Tibial nerve (tissue), 4 donors: ENCODE data around the gene BCL7C. TPM values are rescaled to one million over a fixed set of nuclear protein-coding genes. Genes with fewer than 3 reads are reported as not detected.

Experiments
- DNase-seq, 2 donors: peaks; one replicate each; pipeline ENCODE4 v3.0.0-alpha.2; 2019; ENCODE audit warnings: low spot score in 2 of 2
- H3K27ac ChIP-seq, 4 donors: fragments of 200-600 bp; sonication (generic) in 3 of 4; one replicate each; pipeline ENCODE4 v1.5.1; 2017 to 2019; ENCODE audit warnings: mild to moderate bottlenecking in 1 of 4
- H3K27me3 ChIP-seq, 2 donors: fragments of 200-600 bp; sonication (generic) in 1 of 2; one replicate each; pipeline versions ENCODE4 v1.5.1 to v1.6.0; 2017 to 2019
- H3K36me3 ChIP-seq, 3 donors: fragments of 200-600 bp; sonication (generic); one replicate each; pipeline ENCODE4 v1.5.1; 2018 to 2019
- H3K4me1 ChIP-seq, 4 donors: fragments of 200-600 bp; sonication (generic) in 3 of 4; one replicate each; pipeline ENCODE4 v1.5.1; 2017 to 2019
- H3K4me3 ChIP-seq, 4 donors: fragments of 200-600 bp; sonication (generic) in 3 of 4; one replicate each; pipeline ENCODE4 v1.5.1; 2017 to 2019; ENCODE audit warnings: mild to moderate bottlenecking in 1 of 4, moderate library complexity in 1 of 4
- H3K9me3 ChIP-seq, 4 donors: fragments of 200-600 bp; sonication (generic) in 3 of 4; one replicate each; pipeline ENCODE4 v1.5.1; 2017 to 2019
- CTCF ChIP-seq, 5 experiments: fragments of 200-600 bp in 3 of 5; fragments of 450-650 bp in 2 of 5; sonication (generic) in 3 of 5; IDR thresholded peaks; one replicate each; pipeline ENCODE4 v1.5.1; 2016 to 2019; ENCODE audit warnings: antibody characterized with exemption in 5 of 5, mild to moderate bottlenecking in 3 of 5, moderate library complexity in 2 of 5
- EP300 ChIP-seq, 2 donors: sonication (generic); formaldehyde crosslinking; IDR thresholded peaks; one replicate each; pipeline ENCODE4 v1.6.1; 2017; ENCODE audit warnings: antibody characterized with exemption in 2 of 2, mild to moderate bottlenecking in 1 of 2
- POLR2A ChIP-seq, 2 donors: fragments of 450-650 bp; IDR thresholded peaks; one replicate each; pipeline ENCODE4 v1.6.1; 2017; ENCODE audit warnings: antibody characterized with exemption in 2 of 2, mild to moderate bottlenecking in 2 of 2, moderate library complexity in 2 of 2
- WGBS, 2 donors: methylation state at CpG; one replicate each; pipeline ENCODE4 v1.1.5; 2018; 5-methylcytosine and 5-hydroxymethylcytosine counted together
- small RNA-seq: library from RNA; depleted of rRNA; stranded (forward); fragments of <200 nt; gene quantifications from one replicate; pipeline ENCODE3, GENCODE V24; 2016
- total RNA-seq, 4 donors: library from RNA; depleted of rRNA; stranded (reverse); fragments of >200 nt; gene quantifications; one replicate each; pipeline ENCODE4 v1.1.0, GENCODE V29; 2016

The BCL7C gene
- total RNA-seq, 4 donors from 2014 or later = 42.9 to 54.0 (median 48.2) TPM

GRCh38 chr16:30840611-30841010 is 53.3 kb downstream of the BCL7C start:
- H3K9me3 ChIP-seq = no peaks in the 10 kb centered on the region
- WGBS, 2 donors = 83 to 91% methylated on average over 5 of the region's 5 CpGs
- H3K36me3 ChIP-seq = no peaks in the 10 kb centered on the region
- H3K4me3 ChIP-seq = no peak overlapping the region
- H3K27ac ChIP-seq = no peak overlapping the region
- TF ChIP-seq EP300 (IDR thresholded peaks at IDR 0.05) = no peak
- no peak for TF ChIP-seq CTCF (IDR thresholded peaks at IDR 0.05)
- no peak for TF ChIP-seq POLR2A (IDR thresholded peaks at IDR 0.05)
- H3K4me1 ChIP-seq = peaks cover 0 to 28% (median 6%) of the 10 kb centered on the region in 4 donors
- no peak for DNase-seq
- H3K27me3 ChIP-seq = no peaks in the 10 kb centered on the region

DNA sequence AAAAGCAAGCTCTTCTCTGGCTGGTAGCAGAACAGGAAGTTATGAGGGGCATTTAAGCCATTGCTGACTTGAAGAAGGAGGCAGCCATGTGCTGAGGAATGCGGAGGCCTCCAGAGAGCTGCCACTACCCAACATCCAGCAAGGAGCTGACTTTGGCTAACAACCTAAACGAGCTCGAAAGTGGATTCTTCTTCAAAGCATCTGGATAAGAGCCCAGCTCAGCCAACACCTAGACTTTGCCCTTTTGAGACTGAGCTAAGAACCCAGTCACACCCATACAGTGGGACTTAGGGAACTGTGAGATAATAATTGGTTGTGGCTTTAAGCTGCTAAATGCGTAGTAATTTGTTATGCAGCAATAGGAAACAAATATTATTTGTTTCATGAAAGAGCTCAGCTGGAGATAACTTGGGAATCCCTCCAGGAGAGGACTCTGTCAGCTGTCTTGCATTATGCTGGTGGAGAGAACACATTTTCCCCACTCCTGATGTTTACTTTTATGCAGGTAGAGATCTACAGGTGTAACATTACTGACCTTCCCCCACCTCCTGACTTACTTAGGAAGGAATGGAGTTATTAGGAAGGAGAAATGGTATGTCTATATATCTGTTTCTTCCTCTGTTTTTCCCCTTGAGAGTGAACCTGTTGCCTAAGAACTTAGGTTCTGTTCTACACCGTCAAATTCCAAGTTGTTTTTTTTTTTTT is 54.2 kb downstream of the BCL7C start:
- H3K4me1 ChIP-seq = peaks cover 0 to 19% (median 0%) of the 10 kb centered on the region in 4 donors
- H3K4me3 ChIP-seq = no peak overlapping the region
- H3K36me3 ChIP-seq = peaks cover 0 to 6% (median 0%) of the 10 kb centered on the region in 3 donors
- no peaks in the 10 kb centered on the region for H3K9me3 ChIP-seq
- no peak for DNase-seq
- no peaks in the 10 kb centered on the region for H3K27me3 ChIP-seq
- peak overlapping the region in 2 of 4 donors; percentile 15 to 34 for H3K27ac ChIP-seq
- WGBS, 2 donors = 61 to 67% methylated on average over 5 of the region's 5 CpGs
- TF ChIP-seq POLR2A (IDR thresholded peaks at IDR 0.05) (no peak), EP300 (IDR thresholded peaks at IDR 0.05) (no peak), CTCF (IDR thresholded peaks at IDR 0.05) (no peak)

- DNase-seq = no peak
- Histone ChIP-seq H3K36me3 (peaks cover 0 to 13% (median 0%) of the 10 kb centered on the region in 3 donors), H3K4me3 (no peak overlapping the region), H3K27me3 (no peaks in the 10 kb centered on the region), H3K9me3 (no peaks in the 10 kb centered on the region), H3K27ac (peak overlapping the region in 2 of 4 donors; percentile 15 to 34), H3K4me1 (peaks cover 0 to 14% (median 0%) of the 10 kb centered on the region in 4 donors)
- WGBS, 2 donors = 49 to 68% methylated on average over 3 of the region's 3 CpGs
- no peak for TF ChIP-seq CTCF (IDR thresholded peaks at IDR 0.05)
Observed at GRCh38 chr16:30838876-30839471, 54.9 kb downstream of the BCL7C start.

GRCh38 chr16:30837904-30838303 is 56.0 kb downstream of the BCL7C start:
- DNase-seq = no peak
- peaks cover 0 to 22% (median 0%) of the 10 kb centered on the region in 3 donors for H3K36me3 ChIP-seq
- H3K27me3 ChIP-seq = no peaks in the 10 kb centered on the region
- TF ChIP-seq CTCF (IDR thresholded peaks at IDR 0.05) (no peak), POLR2A (IDR thresholded peaks at IDR 0.05) (no peak), EP300 (IDR thresholded peaks at IDR 0.05) (no peak)
- no peak overlapping the region for H3K4me3 ChIP-seq
- 77 to 88% methylated on average over 1 of the region's 1 CpG for WGBS, 2 donors
- H3K9me3 ChIP-seq = no peaks in the 10 kb centered on the region
- peaks cover 0 to 14% (median 0%) of the 10 kb centered on the region in 4 donors for H3K4me1 ChIP-seq
- no peak overlapping the region for H3K27ac ChIP-seq

Small RNA genes within 50 kb of the gene (small RNA-seq; reads per million reads assigned to genes)
- gene MIR4519 (not detected), gene MIR762 (not detected)

Other genes starting within 250 kb of the BCL7C start
- 10 to 100 TPM; 37.4 to 43.7 (median 40.1) TPM for gene PRR14, start 243.1 kb downstream of the BCL7C start, total RNA-seq
- 10 to 100 TPM; 26.2 to 46.8 (median 31.7) TPM for gene FBRS, start 235.6 kb downstream of the BCL7C start, total RNA-seq
- 10 to 100 TPM; 17.2 to 42.6 (median 31.0) TPM for gene SRCAP, start 194.9 kb downstream of the BCL7C start, total RNA-seq
- gene PHKG2, start 145.7 kb downstream of the BCL7C start, total RNA-seq = 10 to 100 TPM; 29.9 to 46.2 (median 33.3) TPM
- gene CFAP119, start 132.0 kb downstream of the BCL7C start, total RNA-seq = 10 to 100 TPM in 1 of 4 donors, 1 to 10 TPM in 3; 3.7 to 12.6 (median 8.2) TPM
- gene RNF40, start 131.8 kb downstream of the BCL7C start, total RNA-seq = 100 to 1,000 TPM in 1 of 4 donors, 10 to 100 TPM in 3; 71.7 to 127 (median 91.5) TPM
- gene ZNF629, start 106.9 kb downstream of the BCL7C start, total RNA-seq = 10 to 100 TPM; 14.7 to 22.2 (median 17.1) TPM
- gene CTF1, start 2.5 kb upstream of the BCL7C start, total RNA-seq = 1 to 10 TPM; 2.2 to 5.9 (median 3.1) TPM
- gene FBXL19, start 29.5 kb upstream of the BCL7C start, total RNA-seq = 10 to 100 TPM in 3 of 4 donors, 1 to 10 TPM in 1; 7.4 to 25.8 (median 16.7) TPM
- gene ORAI3, start 55.0 kb upstream of the BCL7C start, total RNA-seq = 10 to 100 TPM; 50.7 to 58.4 (median 52.9) TPM
- 10 to 100 TPM in 2 of 4 donors, 1 to 10 TPM in 2; 7.9 to 17.1 (median 10.7) TPM for gene SETD1A, start 63.7 kb upstream of the BCL7C start, total RNA-seq
- gene HSD3B7, start 91.1 kb upstream of the BCL7C start, total RNA-seq = 10 to 100 TPM; 14.9 to 42.9 (median 22.5) TPM
- 1 to 10 TPM in 3 of 4 donors, under 1 TPM in 1; 0.84 to 6.1 (median 1.3) TPM for gene STX1B, start 116.6 kb upstream of the BCL7C start, total RNA-seq
- gene STX4, start 139.5 kb upstream of the BCL7C start, total RNA-seq = 10 to 100 TPM; 50.7 to 69.3 (median 63.9) TPM
- gene ZNF668, start 180.2 kb upstream of the BCL7C start, total RNA-seq = 10 to 100 TPM; 15.5 to 20.3 (median 16.7) TPM
- gene ZNF646, start 180.3 kb upstream of the BCL7C start, total RNA-seq = 10 to 100 TPM; 13.4 to 22.5 (median 20.0) TPM
- 1 to 10 TPM; 1.3 to 5.4 (median 3.1) TPM for gene PRSS53, start 194.9 kb upstream of the BCL7C start, total RNA-seq
- gene VKORC1, start 200.7 kb upstream of the BCL7C start, total RNA-seq = 100 to 1,000 TPM; 114 to 180 (median 136) TPM
- gene BCKDK, start 214.3 kb upstream of the BCL7C start, total RNA-seq = 10 to 100 TPM; 37.9 to 53.4 (median 45.6) TPM
- 10 to 100 TPM; 79.5 to 99.0 (median 92.7) TPM for gene KAT8, start 223.6 kb upstream of the BCL7C start, total RNA-seq
- gene PRSS8, start 241.7 kb upstream of the BCL7C start, total RNA-seq = under 1 TPM in 1 of 4 donors, not detected in 3; 0.20 TPM